ENCODE measurements around the gene TES.
A peak's percentile ranks its signal among the peaks of the same experiment; 100 is the strongest.
"Not testable (repeated sequence)": the region's sequence is repeated elsewhere in the genome, so short reads cannot be mapped to it uniquely, and the experiment has no call there.

TES gene

DNA sequence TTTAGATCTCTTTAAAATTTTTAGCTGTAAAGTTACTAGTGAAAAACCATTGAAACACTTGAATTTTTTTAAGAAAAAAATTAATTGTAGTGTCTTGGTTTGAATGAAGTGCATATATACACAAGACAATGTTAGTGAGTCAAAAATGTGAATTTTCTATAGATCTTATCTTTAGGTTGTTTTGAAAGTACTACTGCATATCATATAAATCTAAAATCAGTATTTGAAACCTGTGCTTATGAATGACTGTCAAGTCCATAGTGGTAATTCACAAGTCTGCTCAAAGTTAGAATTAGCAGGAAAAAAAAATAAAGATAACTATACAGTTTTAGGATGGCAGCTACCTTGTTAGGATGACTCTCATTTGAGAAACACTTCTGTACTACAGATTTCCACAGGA, 25.0 kb downstream of the TES start:
- no peak for FAIRE-seq
- no peak for TF ChIP-seq POLR2A (IDR thresholded peaks at IDR 0.05; ENCODE audit: low read depth, low read length)

DNA sequence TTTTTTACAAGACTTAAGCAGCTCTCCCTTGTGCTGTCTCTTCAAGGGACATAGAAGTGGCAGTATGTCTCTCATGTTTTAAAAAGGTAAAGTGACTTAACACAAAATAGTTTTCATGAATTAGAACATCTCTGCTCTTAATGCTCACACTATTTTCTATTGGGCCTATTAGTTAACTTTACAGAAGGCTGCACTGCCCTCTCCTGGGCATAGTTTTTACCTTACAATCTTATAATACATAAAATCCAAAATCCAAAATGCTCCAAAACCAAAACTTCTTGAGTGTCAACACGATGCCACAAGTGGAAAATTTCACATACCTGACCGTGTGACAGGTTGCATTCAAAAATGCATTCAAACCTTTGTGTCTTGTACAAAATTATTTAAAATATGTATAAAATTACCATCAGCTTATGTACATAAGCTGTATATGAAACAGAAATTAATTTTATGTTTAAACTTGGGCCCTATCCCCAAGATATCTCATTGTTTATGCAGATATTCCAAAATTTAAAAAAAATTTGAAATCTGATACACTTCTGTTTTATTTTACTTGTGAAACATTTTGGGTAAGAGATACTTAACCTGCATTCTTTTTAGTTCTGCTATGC, 25.8 kb downstream of the TES start:
- TF ChIP-seq POLR2A (IDR thresholded peaks at IDR 0.05; ENCODE audit: low read depth, low read length) = no peak
- DNase-seq (ENCODE audit: insufficient read length, low spot score) (no peak), FAIRE-seq (peak; percentile 91)

More for the DNA sequence above, 25.0 kb downstream of the TES start:
- no peak for DNase-seq (ENCODE audit: insufficient read length, low spot score)

DNA sequence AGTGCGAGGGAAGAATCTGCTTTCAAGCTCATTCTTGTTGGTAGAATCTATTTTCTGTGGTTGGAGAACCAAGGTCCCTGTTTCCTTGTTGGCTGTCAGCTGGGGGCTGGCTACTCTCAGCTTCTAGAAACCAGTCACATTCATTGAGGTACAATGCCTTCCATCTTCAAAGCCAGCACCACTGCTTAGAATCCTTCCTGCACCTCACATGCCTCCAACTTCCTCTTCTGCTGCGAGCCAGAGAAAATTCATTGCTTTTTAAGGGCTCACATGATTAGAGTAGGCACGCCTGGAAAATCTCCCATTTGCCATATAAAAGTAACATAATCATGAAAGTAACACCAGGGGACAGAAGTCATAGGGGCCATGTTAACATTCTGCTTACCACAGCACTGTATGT, 28.7 kb downstream of the TES start:
- no peak for TF ChIP-seq POLR2A (IDR thresholded peaks at IDR 0.05; ENCODE audit: low read depth, low read length)
- DNase-seq (ENCODE audit: insufficient read length, low spot score) (no peak), FAIRE-seq (no peak)

DNA sequence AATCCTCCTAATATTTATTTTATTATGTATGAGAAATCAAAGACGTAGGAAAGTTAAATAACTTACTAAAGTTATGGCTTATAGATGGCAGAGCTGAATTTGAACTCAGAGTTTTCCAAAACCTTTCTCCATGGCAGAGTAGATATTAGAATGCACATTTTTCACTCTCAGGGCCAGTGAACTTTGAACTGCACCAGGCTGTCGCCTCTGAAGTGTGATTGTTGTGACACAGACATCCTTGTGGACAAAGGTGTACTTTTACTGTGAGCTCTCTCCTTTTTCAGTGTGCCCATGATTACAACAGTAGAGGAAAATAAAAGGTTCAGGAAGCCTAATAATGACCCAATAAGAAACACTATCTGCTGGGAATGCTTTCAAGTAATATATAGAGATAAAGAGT, 29.1 kb downstream of the TES start:
- no peak for FAIRE-seq
- DNase-seq (ENCODE audit: insufficient read length, low spot score) = no peak
- no peak for TF ChIP-seq POLR2A (IDR thresholded peaks at IDR 0.05; ENCODE audit: low read depth, low read length)

DNA sequence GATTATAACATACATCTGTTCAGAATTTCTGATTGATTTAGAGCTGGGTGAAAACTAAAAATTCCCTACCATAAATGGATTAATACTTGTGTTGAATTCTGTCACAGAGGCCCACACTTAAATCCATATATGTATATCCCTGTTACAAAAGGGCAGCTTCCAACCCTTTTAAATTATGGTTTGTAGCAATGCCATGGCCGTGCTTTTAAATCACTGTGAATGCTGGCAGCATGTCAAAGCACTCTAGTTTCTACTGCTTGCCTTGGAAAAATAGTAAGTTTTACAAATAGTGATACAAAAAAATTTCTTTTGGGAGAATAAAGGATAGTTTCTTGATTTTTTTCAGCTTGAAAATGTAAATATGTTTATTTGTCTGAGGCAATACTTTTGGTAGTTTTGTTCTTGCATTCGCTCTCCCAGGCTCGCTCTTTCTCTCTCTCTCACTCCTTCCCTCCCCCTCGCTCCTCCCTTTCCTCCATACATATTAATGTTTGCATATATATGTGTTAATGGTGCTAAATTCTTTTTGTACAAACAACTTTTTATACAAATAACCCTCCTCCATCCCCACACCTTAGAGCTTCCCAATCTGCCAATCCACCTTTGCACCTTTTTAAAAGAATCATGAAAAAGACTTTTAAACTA, 29.8 kb downstream of the TES start:
- FAIRE-seq (no peak), DNase-seq (ENCODE audit: insufficient read length, low spot score) (no peak)
- no peak for TF ChIP-seq POLR2A (IDR thresholded peaks at IDR 0.05; ENCODE audit: low read depth, low read length)

DNA sequence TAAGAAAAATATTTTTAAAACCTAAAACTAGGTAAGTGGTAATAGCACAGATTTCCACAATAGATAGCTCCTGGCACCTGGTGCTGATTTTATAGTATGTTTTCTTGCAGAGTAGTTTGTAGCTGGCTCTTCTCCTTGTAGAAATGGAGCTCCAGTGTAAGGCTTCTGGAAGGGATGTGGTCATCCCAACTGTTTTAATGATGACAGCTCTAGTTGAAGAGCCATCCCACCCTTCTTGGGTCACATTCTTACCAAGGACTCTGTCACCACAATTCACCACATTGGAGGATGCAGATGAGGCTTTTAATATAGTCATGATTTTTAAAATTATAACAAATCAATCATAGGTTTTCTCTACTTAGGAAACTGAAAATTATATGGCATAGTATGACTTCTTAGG, 31.0 kb downstream of the TES start:
- FAIRE-seq (no peak), DNase-seq (ENCODE audit: insufficient read length, low spot score) (no peak)
- no peak for TF ChIP-seq POLR2A (IDR thresholded peaks at IDR 0.05; ENCODE audit: low read depth, low read length)

DNA sequence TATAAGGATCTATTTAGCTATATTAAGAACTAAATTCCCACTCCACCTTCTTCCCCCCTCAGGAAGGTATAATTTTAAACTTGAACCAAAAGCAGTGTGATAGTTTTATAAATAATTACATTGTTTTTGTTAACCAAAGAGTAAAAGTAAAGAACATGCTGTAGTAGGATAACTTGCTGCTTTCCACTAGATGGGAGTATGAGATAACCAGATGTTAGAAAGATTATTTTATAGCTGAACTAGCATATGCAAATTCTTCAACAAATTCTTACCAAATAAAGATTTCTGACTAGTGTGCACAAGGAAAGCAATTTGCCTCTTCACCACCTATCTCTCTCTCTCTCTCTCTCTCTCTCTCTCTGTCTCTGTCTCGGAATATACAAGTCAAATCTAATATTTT, 31.8 kb downstream of the TES start:
- no peak for DNase-seq (ENCODE audit: insufficient read length, low spot score)
- FAIRE-seq = no peak
- TF ChIP-seq POLR2A (IDR thresholded peaks at IDR 0.05; ENCODE audit: low read depth, low read length) = no peak

DNA sequence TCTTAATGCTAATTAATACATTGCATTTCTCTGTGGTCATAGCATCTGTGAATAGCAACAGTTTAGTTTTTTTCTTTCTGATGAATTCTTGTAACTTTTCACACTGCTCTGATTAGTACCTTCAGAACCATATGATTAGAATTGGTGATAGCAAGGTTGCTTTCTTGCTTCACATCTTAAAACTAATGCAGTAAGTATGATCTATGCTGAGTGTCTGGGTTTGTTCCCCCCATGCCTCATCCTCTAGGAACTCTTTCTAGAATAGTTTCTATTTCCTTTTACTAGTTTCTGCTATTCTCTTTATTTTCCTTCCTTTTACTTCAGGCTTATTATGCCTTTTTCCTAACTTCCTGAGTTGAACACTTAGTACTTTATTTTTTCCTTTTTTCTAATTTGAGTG, 32.4 kb downstream of the TES start:
- DNase-seq (ENCODE audit: insufficient read length, low spot score) = no peak
- peak; percentile 23 for FAIRE-seq
- TF ChIP-seq POLR2A (IDR thresholded peaks at IDR 0.05; ENCODE audit: low read depth, low read length) = no peak

DNA sequence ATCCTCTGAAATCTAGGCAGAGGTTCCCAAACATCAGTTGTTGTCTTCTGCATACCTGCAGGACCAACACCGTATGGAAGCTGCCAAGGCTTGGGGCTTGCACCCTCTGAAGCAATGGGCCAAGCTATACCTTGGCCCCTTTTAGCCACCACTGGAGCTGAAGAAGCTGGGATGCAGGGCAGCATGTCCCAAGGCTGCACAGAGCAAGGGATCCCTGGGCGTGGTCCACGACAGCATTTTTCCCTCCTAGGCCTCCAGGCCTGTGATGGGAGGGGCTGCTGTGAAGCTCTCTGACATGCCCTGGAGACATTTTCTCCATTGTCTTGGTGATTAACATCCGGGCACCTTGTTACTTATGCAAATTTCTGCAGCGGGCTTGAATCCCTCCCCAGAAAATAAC, 34.5 kb downstream of the TES start:
- not testable (repeated sequence) for DNase-seq (ENCODE audit: insufficient read length, low spot score); FAIRE-seq

DNA sequence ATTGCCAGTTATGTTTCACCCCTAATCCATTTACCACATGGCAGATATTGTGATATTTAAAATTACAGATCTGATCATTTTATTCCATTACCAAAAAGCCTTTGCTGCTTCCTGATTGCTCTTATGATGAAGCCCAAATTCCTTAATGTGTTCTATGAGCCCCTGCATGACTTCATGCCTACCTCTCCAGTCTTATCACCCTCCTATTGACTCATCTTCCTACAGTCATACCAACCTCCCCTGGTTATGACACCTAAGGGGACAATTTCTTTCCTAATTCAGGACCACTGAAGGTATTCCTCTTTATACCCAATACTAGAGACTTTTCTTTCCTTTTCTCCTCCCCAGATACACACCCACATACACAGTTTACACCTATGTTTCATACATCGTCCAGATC, 36.0 kb downstream of the TES start:
- DNase-seq (ENCODE audit: insufficient read length, low spot score) (no peak), FAIRE-seq (no peak)
- TF ChIP-seq POLR2A (IDR thresholded peaks at IDR 0.05; ENCODE audit: low read depth, low read length) = no peak

DNA sequence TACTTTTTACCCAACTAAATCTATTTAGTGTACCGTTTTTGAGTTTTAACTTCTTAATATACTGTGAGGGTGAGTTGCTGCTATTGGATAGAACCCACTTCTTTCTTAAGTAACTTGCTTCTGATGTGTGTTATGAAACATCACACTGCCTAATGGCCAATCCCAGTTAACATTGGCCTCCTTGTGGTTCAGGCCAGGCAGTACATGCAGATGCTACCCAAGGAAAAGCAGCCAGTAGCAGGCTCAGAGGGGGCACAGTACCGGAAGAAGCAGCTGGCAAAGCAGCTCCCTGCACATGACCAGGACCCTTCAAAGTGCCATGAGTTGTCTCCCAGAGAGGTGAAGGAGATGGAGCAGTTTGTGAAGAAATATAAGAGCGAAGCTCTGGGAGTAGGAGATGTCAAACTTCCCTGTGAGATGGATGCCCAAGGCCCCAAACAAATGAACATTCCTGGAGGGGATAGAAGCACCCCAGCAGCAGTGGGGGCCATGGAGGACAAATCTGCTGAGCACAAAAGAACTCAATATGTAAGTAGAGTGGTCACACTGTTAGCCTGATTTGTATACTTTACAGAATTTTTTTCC, 39.7 kb downstream of the TES start:
- TF ChIP-seq POLR2A (IDR thresholded peaks at IDR 0.05; ENCODE audit: low read depth, low read length) = no peak
- FAIRE-seq = peak; percentile 88
- no peak for DNase-seq (ENCODE audit: insufficient read length, low spot score)

DNA sequence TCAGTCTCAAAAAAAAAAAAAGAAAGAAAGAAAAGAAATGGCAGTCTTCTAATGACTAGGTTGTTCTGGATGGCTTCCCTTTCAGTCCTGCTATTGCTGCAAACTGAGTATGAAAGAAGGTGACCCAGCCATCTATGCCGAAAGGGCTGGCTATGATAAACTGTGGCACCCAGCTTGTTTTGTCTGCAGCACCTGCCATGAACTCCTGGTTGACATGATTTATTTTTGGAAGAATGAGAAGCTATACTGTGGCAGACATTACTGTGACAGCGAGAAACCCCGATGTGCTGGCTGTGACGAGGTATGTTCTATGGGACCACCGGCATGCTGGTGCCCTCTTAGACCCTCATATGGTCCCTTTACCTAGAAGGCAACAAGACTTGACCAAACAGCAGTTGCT, 41.3 kb downstream of the TES start:
- no peak for DNase-seq (ENCODE audit: insufficient read length, low spot score)
- TF ChIP-seq POLR2A (IDR thresholded peaks at IDR 0.05; ENCODE audit: low read depth, low read length) = no peak
- no peak for FAIRE-seq

DNA sequence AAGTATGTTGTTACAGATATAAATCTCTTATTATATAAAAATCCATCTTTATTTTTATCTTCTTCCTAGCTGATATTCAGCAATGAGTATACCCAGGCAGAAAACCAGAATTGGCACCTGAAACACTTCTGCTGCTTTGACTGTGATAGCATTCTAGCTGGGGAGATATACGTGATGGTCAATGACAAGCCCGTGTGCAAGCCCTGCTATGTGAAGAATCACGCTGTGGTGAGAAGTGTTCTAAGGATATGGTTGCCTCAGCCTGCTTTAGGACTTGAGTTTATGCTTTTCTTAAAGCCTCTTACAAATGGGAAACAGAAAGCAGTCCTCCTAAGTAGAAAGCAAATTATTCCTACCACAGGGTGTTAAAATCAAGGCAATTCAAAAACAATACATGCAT, 41.9 kb downstream of the TES start:
- no peak for TF ChIP-seq POLR2A (IDR thresholded peaks at IDR 0.05; ENCODE audit: low read depth, low read length)
- FAIRE-seq = no peak
- no peak for DNase-seq (ENCODE audit: insufficient read length, low spot score)

DNA sequence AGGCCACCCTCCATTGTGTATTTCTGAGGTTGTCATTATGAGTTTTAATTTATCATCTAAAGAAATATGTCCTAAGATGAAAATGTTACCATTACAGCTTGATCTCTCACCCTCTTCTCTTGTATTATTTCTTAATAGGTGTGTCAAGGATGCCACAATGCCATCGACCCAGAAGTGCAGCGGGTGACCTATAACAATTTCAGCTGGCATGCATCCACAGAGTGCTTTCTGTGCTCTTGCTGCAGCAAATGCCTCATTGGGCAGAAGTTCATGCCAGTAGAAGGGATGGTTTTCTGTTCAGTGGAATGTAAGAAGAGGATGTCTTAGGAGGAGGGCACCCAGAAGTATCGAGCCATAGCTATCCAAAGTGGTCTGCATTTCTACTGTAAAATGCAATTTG, 46.8 kb downstream of the TES start:
- no peak for DNase-seq (ENCODE audit: insufficient read length, low spot score)
- no peak for TF ChIP-seq POLR2A (IDR thresholded peaks at IDR 0.05; ENCODE audit: low read depth, low read length)
- no peak for FAIRE-seq

DNA sequence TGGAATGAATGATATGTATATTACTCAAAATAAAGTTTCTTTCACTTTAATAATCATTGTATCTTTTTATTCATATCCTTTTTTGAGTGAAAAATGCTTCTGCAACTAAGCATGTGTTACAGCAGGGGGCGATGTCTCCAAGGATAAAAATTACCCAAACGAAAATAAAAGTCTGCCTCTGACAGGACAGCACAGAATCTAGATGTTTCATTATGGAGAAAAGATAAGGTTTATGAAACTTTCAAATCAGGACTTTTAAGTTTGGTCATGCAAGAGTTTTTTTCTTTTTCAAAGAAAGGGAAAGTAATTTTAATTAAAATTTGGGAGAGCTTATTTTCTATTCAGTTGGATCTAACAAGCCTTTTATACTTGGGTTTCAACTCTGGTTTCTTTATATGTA, 48.4 kb downstream of the TES start:
- no peak for FAIRE-seq
- DNase-seq (ENCODE audit: insufficient read length, low spot score) = no peak
- TF ChIP-seq POLR2A (IDR thresholded peaks at IDR 0.05; ENCODE audit: low read depth, low read length) = no peak

Measured in H54 (cell line).